WTC11 (cell line): ENCODE results near the gene PNPT1. TPM values are rescaled to one million over a fixed set of nuclear protein-coding genes. Genes with fewer than 3 reads are reported as not detected.

Experiments
- CBFB ChIP-seq: sonication (generic); formaldehyde crosslinking; IDR thresholded peaks from 2 replicates; pipeline ENCODE4 v1.8.1; 2022; ENCODE audit warnings: mild to moderate bottlenecking, low read depth, missing genetic modification reagents
- E2F4 ChIP-seq: sonication (generic); formaldehyde crosslinking; IDR thresholded peaks from 2 replicates; pipeline ENCODE4 v1.8.1; 2022; ENCODE audit warnings: low read depth, mild to moderate bottlenecking, moderate library complexity, missing genetic modification reagents, borderline replicate concordance
- ELF4 ChIP-seq: sonication (generic); formaldehyde crosslinking; IDR thresholded peaks from 2 replicates; pipeline ENCODE4 v1.8.1; 2022; ENCODE audit warnings: low read depth, mild to moderate bottlenecking, moderate library complexity, missing genetic modification reagents
- EMX1 ChIP-seq: fragments of 250-450 bp; sonication (Bioruptor Pico); IDR thresholded peaks from 2 replicates; pipeline ENCODE4 v1.8.0; 2021; ENCODE audit warnings: mild to moderate bottlenecking
- FOXK1 ChIP-seq: sonication (generic); formaldehyde crosslinking; IDR thresholded peaks from 2 replicates; pipeline ENCODE4 v1.8.0; 2022; ENCODE audit warnings: mild to moderate bottlenecking, moderate library complexity, missing genetic modification reagents
- GABPB1 ChIP-seq: sonication (generic); formaldehyde crosslinking; IDR thresholded peaks from 2 replicates; pipeline ENCODE4 v1.8.1; 2023; ENCODE audit warnings: mild to moderate bottlenecking, missing genetic modification reagents
- JAZF1 ChIP-seq: fragments of 250-450 bp; sonication (Bioruptor Pico); IDR thresholded peaks from 2 replicates; pipeline ENCODE4 v1.9.0; 2021; ENCODE audit warnings: moderate library complexity, mild to moderate bottlenecking, inconsistent platforms
- MXD4 ChIP-seq: fragments of 250-450 bp; sonication (Bioruptor Pico); IDR thresholded peaks from 2 replicates; pipeline ENCODE4 v1.8.0; 2021; ENCODE audit warnings: mild to moderate bottlenecking, moderate library complexity, borderline replicate concordance
- NFYB ChIP-seq: sonication (generic); formaldehyde crosslinking; conservative IDR thresholded peaks from 2 replicates; pipeline ENCODE4 v1.8.0; 2022; ENCODE audit warnings: low read depth, missing genetic modification reagents
- NR2C2 ChIP-seq: sonication (generic); formaldehyde crosslinking; IDR thresholded peaks from 2 replicates; pipeline ENCODE4 v1.8.0; 2022; ENCODE audit warnings: mild to moderate bottlenecking, missing genetic modification reagents
- OVOL2 ChIP-seq: fragments of 250-450 bp; sonication (Bioruptor Pico); IDR thresholded peaks from 2 replicates; pipeline ENCODE4 v1.9.0; 2021; ENCODE audit warnings: mild to moderate bottlenecking, borderline replicate concordance
- PRRX2 ChIP-seq: fragments of 250-450 bp; sonication (Bioruptor Pico); IDR thresholded peaks from 2 replicates; pipeline ENCODE4 v1.8.0; 2021; ENCODE audit warnings: mild to moderate bottlenecking
- SMAD3 ChIP-seq: sonication (generic); formaldehyde crosslinking; IDR thresholded peaks from 2 replicates; pipeline ENCODE4 v1.8.0; 2022; ENCODE audit warnings: missing genetic modification reagents, mild to moderate bottlenecking, borderline replicate concordance
- TCF7 ChIP-seq: sonication (generic); formaldehyde crosslinking; IDR thresholded peaks from 2 replicates; pipeline ENCODE4 v1.8.0; 2022; ENCODE audit warnings: mild to moderate bottlenecking, low read depth, missing genetic modification reagents, moderate library complexity
- USF2 ChIP-seq: sonication (generic); formaldehyde crosslinking; IDR thresholded peaks from 2 replicates; pipeline ENCODE4 v1.8.1; 2023; ENCODE audit warnings: mild to moderate bottlenecking, missing genetic modification reagents, moderate library complexity
- ZNF121 ChIP-seq: sonication (generic); formaldehyde crosslinking; IDR thresholded peaks from 2 replicates; pipeline ENCODE4 v1.8.0; 2023; ENCODE audit warnings: missing genetic modification reagents
- ZNF219 ChIP-seq: sonication (generic); formaldehyde crosslinking; IDR thresholded peaks from 2 replicates; pipeline ENCODE4 v1.8.0; 2023; ENCODE audit warnings: missing genetic modification reagents, mild to moderate bottlenecking, borderline replicate concordance
- ZNF232 ChIP-seq: sonication (generic); formaldehyde crosslinking; IDR thresholded peaks from 2 replicates; pipeline ENCODE4 v1.8.0; 2022; ENCODE audit warnings: mild to moderate bottlenecking, missing genetic modification reagents
- ZNF317 ChIP-seq: sonication (generic); formaldehyde crosslinking; IDR thresholded peaks from 2 replicates; pipeline ENCODE4 v1.8.1; 2023; ENCODE audit warnings: low read depth, mild to moderate bottlenecking, moderate library complexity, missing genetic modification reagents, borderline replicate concordance
- ZNF396 ChIP-seq: fragments of 250-450 bp; sonication (Bioruptor Pico); IDR thresholded peaks from 2 replicates; pipeline ENCODE4 v1.8.0; 2021; ENCODE audit warnings: mild to moderate bottlenecking, moderate library complexity, borderline replicate concordance
- ZNF532 ChIP-seq: fragments of 250-450 bp; sonication (Bioruptor Pico); IDR thresholded peaks from 2 replicates; pipeline ENCODE4 v1.9.0; 2021; ENCODE audit warnings: mild to moderate bottlenecking, borderline replicate concordance
- total RNA-seq: library from RNA; stranded (reverse); gene quantifications from 3 replicates; pipeline ENCODE4 v1.2.3, GENCODE V29; 2021
- TF ChIP-seq, protein P1 (sequence below): sonication (generic); formaldehyde crosslinking; IDR thresholded peaks from 2 replicates; pipeline ENCODE4 v1.8.1; 2022; ENCODE audit warnings: mild to moderate bottlenecking, missing genetic modification reagents, moderate library complexity, borderline replicate concordance
- TF ChIP-seq, protein P2 (sequence below): sonication (generic); formaldehyde crosslinking; conservative IDR thresholded peaks from 2 replicates; pipeline ENCODE4 v1.8.1; 2023; ENCODE audit warnings: mild to moderate bottlenecking, low read depth, missing genetic modification reagents, moderate library complexity
- TF ChIP-seq, protein P3 (sequence below): fragments of 250-450 bp; sonication (Bioruptor Pico); IDR thresholded peaks from 2 replicates; pipeline ENCODE4 v1.9.0; 2021; ENCODE audit warnings: mild to moderate bottlenecking
- TF ChIP-seq, protein P4 (sequence below): sonication (generic); formaldehyde crosslinking; IDR thresholded peaks from 2 replicates; pipeline ENCODE4 v1.8.1; 2022; ENCODE audit warnings: mild to moderate bottlenecking, moderate library complexity, missing genetic modification reagents
- TF ChIP-seq, protein P5 (sequence below): sonication (generic); formaldehyde crosslinking; conservative IDR thresholded peaks from 2 replicates; pipeline ENCODE4 v1.8.1; 2022; ENCODE audit warnings: mild to moderate bottlenecking, missing genetic modification reagents

The PNPT1 gene
- total RNA-seq, 1 experiment from 2014 or later = 44.9 TPM

DNA sequence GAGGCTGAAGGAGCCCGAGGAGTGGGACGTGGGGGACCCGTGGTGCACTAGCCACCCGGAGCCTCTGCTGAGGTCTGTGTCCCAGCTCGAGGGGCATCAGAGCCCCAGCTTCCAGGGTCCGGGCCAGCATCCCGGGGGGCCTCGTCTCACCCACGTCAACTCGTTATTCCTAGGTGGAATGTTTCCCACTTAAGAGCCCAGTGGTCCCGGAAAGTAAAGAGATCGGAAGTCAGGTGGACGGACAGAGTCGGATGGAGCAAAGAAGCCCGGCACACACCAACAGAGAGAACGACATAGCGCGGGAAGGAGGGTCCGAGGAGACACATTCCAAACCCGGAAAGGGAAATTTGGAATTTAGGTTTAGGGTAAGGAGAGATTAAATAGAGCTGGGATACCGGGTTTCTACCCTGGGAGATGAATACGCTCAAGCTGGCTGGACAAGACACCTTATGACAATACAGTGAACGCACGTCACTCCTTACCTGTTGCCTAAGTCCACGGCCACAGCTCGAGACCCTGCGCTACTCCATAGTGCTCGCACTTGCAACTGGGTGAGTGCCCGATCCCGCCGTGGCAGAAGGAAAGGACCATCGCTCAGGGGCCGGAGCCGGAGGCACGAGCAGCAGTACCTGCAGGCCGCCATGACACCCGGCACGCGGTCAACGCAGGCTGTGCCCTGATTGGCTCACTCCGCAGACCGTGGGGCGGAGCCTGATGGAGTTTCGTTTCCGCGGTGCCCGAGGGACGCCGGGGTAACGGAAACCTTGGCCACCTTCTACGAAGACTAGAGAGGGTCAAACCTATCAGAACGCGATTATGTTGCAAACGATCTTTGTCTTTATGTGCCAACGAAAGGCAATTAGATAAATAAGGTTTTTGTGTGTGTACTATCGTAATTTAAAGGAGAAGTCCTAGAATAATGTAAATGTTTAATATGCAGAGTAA is at the start of gene PNPT1 (continued):
- TF ChIP-seq ZNF232 (0 out of 2 replicates have a peak, but pooled peaks have one; percentile 24), GABPB1 (CRISPR knock-in tag) (peak; percentile 53; the same call in 1 of the 2 replicates), TCF7 (CRISPR knock-in tag) (no peak), CBFB (CRISPR knock-in tag) (no peak), USF2 (peak; percentile 86), SMAD3 (CRISPR knock-in tag) (peak; percentile 63; the same call in 1 of the 2 replicates), OVOL2 (CRISPR knock-in tag) (no peak), ZNF219 (CRISPR knock-in tag) (no peak), NR2C2 (no peak), ELF4 (CRISPR knock-in tag) (no peak), MXD4 (CRISPR knock-in tag) (no peak), FOXK1 (peak; percentile 95), NFYB (CRISPR knock-in tag) (peak; percentile 77), ZNF121 (no peak), PRRX2 (CRISPR knock-in tag) (no peak), ZNF317 (CRISPR knock-in tag) (no peak), ZNF396 (no peak), EMX1 (CRISPR knock-in tag) (no peak), E2F4 (CRISPR knock-in tag) (no peak), JAZF1 (CRISPR knock-in tag) (no peak), ZNF532 (CRISPR knock-in tag) (no peak)
- TF ChIP-seq, protein P1, sequence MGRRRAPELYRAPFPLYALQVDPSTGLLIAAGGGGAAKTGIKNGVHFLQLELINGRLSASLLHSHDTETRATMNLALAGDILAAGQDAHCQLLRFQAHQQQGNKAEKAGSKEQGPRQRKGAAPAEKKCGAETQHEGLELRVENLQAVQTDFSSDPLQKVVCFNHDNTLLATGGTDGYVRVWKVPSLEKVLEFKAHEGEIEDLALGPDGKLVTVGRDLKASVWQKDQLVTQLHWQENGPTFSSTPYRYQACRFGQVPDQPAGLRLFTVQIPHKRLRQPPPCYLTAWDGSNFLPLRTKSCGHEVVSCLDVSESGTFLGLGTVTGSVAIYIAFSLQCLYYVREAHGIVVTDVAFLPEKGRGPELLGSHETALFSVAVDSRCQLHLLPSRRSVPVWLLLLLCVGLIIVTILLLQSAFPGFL (CRISPR knock-in tag) = no peak
- TF ChIP-seq, protein P2, sequence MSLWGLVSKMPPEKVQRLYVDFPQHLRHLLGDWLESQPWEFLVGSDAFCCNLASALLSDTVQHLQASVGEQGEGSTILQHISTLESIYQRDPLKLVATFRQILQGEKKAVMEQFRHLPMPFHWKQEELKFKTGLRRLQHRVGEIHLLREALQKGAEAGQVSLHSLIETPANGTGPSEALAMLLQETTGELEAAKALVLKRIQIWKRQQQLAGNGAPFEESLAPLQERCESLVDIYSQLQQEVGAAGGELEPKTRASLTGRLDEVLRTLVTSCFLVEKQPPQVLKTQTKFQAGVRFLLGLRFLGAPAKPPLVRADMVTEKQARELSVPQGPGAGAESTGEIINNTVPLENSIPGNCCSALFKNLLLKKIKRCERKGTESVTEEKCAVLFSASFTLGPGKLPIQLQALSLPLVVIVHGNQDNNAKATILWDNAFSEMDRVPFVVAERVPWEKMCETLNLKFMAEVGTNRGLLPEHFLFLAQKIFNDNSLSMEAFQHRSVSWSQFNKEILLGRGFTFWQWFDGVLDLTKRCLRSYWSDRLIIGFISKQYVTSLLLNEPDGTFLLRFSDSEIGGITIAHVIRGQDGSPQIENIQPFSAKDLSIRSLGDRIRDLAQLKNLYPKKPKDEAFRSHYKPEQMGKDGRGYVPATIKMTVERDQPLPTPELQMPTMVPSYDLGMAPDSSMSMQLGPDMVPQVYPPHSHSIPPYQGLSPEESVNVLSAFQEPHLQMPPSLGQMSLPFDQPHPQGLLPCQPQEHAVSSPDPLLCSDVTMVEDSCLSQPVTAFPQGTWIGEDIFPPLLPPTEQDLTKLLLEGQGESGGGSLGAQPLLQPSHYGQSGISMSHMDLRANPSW (CRISPR knock-in tag) = no peak
- TF ChIP-seq, protein P3, sequence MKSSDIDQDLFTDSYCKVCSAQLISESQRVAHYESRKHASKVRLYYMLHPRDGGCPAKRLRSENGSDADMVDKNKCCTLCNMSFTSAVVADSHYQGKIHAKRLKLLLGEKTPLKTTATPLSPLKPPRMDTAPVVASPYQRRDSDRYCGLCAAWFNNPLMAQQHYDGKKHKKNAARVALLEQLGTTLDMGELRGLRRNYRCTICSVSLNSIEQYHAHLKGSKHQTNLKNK = no peak
- TF ChIP-seq, protein P4, sequence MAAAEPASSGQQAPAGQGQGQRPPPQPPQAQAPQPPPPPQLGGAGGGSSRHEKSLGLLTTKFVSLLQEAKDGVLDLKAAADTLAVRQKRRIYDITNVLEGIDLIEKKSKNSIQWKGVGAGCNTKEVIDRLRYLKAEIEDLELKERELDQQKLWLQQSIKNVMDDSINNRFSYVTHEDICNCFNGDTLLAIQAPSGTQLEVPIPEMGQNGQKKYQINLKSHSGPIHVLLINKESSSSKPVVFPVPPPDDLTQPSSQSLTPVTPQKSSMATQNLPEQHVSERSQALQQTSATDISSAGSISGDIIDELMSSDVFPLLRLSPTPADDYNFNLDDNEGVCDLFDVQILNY (CRISPR knock-in tag) = no peak
- TF ChIP-seq, protein P5, sequence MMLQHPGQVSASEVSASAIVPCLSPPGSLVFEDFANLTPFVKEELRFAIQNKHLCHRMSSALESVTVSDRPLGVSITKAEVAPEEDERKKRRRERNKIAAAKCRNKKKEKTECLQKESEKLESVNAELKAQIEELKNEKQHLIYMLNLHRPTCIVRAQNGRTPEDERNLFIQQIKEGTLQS (CRISPR knock-in tag) = no peak
